GM18861 (cell line): ENCODE results near the gene AUTS2.

ENCODE experiments used
- ATAC-seq: cut with Tn5 transposase; IDR thresholded peaks from one replicate; pipeline ENCODE4 v1.9.1; 2021; ENCODE audit not compliant: unreplicated experiment

Gene AUTS2

DNA sequence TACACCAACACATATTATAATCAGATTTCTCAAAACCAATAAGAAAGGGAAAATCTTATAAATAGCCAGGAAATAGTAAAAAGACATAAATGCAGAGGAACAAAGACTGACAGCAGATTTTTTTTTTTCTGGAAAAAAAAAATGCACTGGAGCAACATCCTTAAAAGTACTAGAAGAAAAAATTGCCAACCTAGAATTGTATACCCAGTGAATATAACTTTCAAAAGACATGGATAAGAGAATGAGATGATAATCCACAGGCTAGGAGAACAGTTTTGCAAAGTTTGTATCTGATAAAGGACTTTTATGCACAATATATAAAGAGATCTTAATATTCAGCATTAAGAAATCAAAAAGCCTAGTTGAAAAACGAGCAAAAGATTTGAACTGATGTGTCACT lies 554.0 kb downstream of the AUTS2 start:
- ATAC-seq, result no peak

- ATAC-seq, result no peak
Measured at GRCh38 chr7:70153933-70154332, 555.7 kb downstream of the AUTS2 start.

GRCh38 chr7:70154521-70155180 lies 556.4 kb downstream of the AUTS2 start:
- ATAC-seq, result no peak

GRCh38 chr7:70156057-70156456 lies 557.8 kb downstream of the AUTS2 start:
- no peak for ATAC-seq

- no peak for ATAC-seq
Measured at GRCh38 chr7:70159121-70159520, 560.8 kb downstream of the AUTS2 start.

DNA sequence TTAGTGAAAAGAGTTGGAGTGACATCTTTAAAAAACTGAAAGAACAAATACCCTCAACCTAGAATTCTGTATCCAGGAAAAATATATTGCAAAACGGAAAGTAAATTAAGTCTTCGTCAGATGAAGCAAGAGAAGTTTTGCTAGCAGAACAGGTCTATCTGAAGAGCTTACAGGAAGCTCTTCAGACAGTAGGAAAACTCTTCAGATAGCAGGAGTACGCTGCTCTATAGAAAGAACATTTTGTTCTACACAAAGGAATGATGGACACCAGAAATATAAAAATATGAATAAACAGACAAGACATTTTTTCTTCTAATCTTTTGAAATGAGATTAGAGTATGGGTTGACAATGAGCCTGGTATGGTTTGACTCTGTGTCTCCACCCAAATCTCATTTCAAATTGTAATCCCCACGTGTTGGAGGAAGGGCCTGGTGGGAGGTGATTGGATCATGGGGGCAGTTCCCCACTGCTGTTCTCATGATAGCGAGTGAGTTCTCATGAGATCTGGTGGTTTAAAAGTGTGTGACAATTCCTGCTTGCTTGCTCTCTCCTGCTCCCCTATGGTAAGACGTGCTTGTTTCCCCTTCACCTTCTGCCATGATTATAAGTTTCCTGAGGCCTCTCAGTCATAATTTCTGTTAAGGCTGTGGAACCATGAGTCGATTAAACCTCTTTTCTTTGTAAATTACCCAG lies 567.3 kb downstream of the AUTS2 start:
- no peak for ATAC-seq

DNA sequence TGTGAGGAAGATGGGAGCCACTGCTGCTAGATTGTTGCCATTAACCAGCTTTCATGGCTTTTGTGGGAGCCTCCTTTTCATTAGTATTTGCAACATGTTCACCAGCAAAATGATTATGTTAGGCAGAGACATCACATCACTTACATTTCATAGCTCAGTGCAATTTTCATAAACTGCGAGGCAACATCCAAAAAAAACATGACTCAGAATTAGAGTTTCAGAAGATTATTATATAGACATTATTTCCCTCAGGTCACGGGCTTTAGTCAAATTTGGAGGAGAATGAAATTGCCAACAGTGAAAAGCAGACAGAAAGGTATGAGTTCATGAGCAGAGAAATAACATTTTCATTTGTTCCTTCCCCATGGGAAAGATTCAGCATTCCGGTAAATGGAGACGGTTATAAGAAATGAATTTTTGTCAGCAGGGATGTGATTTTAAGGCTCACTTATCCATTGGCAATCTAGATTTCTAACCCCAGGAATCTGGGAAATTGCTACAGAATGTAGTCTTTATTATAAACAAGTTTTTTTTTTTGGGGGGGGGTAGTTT lies 573.2 kb downstream of the AUTS2 start:
- no peak for ATAC-seq

DNA sequence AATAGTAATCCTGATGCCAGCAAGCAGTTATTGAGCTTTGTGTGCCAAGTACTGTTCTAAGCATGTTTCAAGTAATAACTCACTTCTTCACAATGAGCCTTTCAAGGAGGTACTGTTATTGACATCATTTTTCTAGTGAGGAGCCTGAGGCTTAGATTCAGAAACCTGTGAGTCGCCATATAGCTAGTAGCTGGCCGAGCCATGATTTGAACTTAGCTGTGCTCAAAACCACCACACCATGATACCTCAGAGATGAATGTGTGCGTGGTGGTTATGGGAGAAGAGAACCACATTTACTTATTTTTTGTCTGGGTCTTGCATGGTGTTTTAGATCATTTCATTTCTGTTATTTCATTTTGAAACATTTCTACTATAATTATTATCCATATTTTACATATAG lies 578.9 kb downstream of the AUTS2 start:
- ATAC-seq, result no peak

- ATAC-seq, result no peak
Measured at GRCh38 chr7:70178211-70178610, 579.9 kb downstream of the AUTS2 start.

DNA sequence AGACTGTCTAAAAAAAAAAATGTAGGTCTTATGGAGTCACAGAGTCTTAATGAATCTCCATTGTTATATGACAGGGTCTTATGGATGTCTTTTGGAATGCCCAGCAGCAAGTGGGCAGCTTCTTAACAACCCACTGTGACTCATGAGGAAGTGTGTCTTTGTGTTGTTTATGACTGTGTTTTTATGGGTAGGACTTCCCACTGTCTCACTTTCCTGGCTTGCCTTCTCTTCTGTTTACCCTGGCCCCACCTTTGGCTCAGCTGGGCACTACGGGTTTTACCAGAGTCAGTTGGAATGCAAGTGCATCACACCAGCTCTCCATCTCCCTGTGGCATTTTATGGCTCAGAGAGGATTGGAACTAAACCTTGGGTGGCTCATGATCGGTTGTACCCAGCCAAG lies 580.5 kb downstream of the AUTS2 start:
- ATAC-seq, result no peak

DNA sequence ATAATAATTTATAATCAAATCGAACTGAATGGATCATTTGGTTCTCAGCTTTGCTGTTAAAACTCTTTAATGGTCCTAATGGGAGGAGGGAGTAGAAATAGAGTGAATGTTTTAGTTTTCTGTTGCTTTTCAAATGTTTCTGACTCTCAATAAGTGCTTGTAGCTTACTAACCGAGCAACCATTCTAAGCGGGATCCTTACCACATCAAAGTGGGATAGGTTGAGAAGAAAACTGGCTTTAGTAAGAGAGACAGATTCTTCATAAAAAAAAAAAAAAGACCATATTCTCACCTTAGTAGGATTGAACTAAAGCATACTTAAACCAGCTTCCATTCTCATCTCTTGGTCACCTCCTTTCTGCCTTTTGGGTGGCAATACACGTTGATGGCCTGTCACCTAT lies 584.2 kb downstream of the AUTS2 start:
- ATAC-seq, result no peak

DNA sequence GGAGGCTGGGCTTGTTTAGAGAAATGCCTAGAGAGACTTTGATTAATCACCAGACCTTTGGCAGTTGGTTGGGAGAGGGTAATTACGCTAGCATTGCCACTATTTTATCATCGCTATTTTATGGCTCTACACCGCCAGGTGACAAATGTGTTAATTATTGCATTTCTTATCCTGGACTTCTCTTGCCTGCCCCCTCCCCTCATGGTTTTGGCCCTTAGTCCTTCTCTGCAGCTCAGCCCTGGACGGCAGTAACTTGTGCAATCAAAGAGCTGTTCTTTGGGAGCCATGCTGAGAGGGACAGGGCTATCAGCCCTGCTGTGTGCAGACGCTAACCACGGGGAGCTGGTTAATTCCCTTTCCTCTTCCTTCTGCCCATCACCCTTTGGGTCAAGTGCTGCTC lies 585.0 kb downstream of the AUTS2 start:
- ATAC-seq, result no peak

DNA sequence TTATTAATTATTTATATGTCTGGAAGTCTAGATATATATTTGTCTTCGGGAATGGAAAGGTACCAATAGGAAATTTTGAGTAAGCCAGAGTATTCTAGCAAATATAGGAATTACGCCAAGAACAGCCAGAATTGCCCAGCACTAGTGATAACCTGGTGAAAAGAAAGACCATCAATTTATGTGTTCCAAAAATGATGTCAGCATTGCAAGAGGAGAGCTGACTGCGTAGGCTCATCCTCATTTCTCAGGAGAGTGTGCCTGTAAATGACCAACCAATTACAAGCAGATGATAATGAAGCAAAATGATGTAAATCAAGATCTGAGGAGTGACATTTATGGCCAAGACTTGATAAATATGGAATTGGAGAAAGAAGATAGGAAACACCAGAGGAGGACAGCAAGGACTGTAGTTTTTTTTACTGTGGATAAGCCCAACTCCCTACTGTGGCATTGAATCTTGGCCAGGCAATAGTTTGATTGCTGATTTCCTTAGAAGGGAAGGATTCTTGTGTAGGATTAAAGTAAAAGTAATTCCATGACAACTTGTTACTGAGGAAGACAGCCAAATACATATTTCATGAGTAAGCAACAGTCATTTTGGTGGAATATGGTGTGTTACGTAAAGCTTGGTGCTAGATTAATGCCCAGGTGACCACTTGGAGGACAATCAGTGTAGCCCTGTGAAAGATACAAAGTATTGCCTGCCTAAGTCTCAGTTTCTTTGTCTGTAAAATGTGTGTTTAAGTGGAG lies 590.8 kb downstream of the AUTS2 start:
- ATAC-seq, result no peak

- ATAC-seq, result no peak
Measured at GRCh38 chr7:70189776-70190175, 591.5 kb downstream of the AUTS2 start.

DNA sequence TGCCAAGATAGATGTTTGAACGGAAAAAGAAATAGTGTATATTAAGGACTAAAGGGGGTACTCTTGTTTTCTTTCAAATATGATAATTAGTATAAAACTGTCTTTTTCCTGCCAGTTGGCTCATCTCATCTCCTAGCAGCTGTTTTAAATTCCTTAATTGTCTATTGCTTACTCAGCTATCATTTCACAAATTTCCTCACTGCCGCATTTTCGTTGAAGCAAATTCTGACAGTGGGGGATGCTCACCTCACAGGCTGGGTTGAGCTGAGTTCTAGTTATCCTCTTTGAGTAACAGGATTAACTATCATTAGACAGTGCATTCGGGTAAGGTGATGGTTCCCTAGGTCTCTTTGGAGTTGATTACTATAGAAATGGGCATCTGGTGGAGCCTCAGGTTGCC lies 592.0 kb downstream of the AUTS2 start:
- ATAC-seq, result no peak

DNA sequence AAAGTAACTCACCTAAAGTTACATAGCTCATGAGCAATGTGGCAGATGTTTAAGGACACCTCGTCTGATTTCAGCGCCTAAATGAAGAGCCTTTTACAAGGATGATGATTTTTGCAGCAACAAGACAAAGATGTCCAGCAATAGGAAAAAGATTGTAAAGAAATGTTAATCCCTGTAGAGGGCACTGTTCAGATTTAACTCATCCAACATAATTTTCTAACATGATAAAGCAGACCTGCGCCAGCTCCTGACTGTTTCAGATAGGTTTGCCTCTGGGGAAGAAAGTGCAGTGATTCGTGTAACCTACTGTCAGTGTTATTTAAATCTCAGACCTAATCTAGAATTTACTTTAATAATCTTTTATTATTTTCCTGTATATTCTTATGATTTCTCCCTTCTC lies 595.2 kb downstream of the AUTS2 start:
- no peak for ATAC-seq

- ATAC-seq, result no peak
Measured at GRCh38 chr7:70208236-70209063, 610.2 kb downstream of the AUTS2 start.

DNA sequence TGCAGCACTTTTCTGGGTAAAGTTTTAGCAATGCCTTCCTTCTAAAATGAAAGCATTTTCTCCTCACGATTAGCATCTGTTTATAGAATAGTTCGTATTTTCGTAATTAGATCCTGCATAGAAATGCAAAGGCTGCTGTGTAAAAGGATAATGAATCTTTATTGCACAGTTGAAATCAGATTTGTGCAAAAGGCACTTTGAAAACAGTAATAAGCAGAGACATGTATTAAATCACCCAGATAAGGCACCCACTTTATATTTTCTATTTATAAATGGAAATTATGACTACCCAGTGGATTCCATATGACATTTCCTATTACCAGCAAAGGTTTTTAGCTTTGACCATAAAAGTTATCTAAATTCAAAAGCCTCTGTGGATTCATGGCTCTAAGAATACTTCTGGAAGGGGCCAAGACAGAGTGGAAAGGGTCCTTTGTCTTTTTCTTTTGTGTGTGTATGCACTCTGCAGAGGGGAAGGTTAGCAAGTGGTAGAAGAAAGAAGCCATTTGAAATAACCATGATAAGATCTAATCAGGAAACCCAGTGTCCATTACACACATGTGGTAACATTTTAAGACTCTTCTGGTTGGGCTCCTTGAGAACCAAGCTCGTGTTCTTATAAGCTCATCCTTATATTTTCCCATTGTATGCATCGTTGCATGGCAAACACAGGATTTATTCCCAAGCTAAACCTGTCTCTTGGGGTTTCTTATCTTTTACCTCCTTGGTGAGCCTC lies 612.1 kb downstream of the AUTS2 start:
- ATAC-seq, result no peak

DNA sequence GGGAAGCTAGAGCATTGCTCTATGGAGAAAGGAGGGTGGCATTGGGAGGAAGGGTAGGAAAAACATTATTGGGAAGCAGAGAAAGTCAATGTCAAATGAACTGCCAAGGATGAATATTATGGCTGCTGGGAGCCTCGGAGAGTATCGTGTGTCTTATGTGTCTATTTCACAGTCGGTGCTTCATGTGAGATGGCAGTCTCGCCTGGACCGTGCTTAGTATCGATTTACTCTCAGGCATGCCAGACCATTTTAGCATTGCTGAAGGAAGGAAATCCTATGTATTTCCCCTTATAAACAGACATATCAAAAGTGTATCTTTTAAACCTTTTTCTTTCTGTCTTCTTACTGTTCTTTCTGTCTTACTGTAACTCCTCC lies 612.6 kb downstream of the AUTS2 start:
- no peak for ATAC-seq

DNA sequence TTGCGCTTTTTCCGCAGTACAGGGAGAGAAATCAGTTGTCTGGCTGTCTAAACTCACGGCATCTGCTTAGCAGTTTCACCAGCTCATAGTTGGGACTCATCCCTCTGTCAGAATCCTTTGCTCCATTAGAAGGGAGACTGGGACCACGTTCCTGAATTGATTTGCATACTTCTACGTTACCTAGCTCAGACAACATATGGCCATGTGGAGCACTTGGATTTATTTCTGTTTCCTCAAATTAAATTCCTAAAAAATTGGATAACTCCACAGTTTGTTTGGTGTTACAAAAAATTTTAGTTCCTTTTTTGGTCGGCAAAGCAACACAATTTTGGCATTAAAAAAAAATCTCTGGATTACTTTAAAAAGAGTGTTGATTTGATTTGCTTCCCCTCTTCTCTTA lies 614.0 kb downstream of the AUTS2 start:
- ATAC-seq, result no peak
